ENCODE data around the gene LRRC7. TPM values are rescaled to one million over a fixed set of nuclear protein-coding genes. Genes with fewer than 3 reads are reported as not detected.
A peak's percentile ranks its signal among the peaks of the same experiment; 100 is the strongest.

The LRRC7 gene
- total and polyA plus RNA-seq, 2 experiments from 2014 or later = 1.2 TPM; not detected in 1

DNA sequence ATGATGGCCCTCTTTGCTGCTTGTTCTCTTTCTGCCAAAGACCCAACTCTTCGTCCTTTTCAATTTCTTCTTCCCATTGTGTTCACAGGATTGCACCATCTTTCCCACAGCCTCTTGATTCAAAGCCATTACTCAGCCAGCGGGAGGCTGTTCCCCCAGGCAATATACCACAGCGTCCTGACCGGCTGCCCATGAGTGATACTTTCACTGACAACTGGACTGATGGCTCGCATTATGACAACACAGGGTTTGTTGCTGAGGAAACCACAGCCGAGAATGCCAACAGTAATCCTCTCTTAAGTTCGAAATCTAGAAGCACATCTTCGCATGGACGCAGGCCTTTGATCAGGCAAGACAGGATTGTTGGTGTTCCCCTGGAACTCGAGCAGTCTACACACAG is 470.3 kb downstream of the LRRC7 start:
- Mint-ChIP-seq H3K27ac (peak overlapping the region; percentile 35; the same call in 1 of the 2 replicates), H3K4me1 (peaks cover 13% of the 10 kb centered on the region; the same call in 2 of the 3 replicates), H3K9me3 (no peaks in the 10 kb centered on the region), H3K27me3 (ENCODE audit: insufficient read depth, low read depth, poor library complexity) (no peaks in the 10 kb centered on the region), H3K4me3 (no peak overlapping the region), H3K36me3 (ENCODE audit: low read depth) (no peaks in the 10 kb centered on the region)
- TF ChIP-seq NANOG (IDR thresholded peaks at IDR 0.05; ENCODE audit: borderline replicate concordance) = no peak
- TF ChIP-seq ZNF114 (CRISPR knock-in tag; IDR thresholded peaks at IDR 0.05) = no peak
- no peak for TF ChIP-seq STAT1 (IDR thresholded peaks at IDR 0.05; ENCODE audit: unreplicated experiment)
- TF ChIP-seq, protein P1, sequence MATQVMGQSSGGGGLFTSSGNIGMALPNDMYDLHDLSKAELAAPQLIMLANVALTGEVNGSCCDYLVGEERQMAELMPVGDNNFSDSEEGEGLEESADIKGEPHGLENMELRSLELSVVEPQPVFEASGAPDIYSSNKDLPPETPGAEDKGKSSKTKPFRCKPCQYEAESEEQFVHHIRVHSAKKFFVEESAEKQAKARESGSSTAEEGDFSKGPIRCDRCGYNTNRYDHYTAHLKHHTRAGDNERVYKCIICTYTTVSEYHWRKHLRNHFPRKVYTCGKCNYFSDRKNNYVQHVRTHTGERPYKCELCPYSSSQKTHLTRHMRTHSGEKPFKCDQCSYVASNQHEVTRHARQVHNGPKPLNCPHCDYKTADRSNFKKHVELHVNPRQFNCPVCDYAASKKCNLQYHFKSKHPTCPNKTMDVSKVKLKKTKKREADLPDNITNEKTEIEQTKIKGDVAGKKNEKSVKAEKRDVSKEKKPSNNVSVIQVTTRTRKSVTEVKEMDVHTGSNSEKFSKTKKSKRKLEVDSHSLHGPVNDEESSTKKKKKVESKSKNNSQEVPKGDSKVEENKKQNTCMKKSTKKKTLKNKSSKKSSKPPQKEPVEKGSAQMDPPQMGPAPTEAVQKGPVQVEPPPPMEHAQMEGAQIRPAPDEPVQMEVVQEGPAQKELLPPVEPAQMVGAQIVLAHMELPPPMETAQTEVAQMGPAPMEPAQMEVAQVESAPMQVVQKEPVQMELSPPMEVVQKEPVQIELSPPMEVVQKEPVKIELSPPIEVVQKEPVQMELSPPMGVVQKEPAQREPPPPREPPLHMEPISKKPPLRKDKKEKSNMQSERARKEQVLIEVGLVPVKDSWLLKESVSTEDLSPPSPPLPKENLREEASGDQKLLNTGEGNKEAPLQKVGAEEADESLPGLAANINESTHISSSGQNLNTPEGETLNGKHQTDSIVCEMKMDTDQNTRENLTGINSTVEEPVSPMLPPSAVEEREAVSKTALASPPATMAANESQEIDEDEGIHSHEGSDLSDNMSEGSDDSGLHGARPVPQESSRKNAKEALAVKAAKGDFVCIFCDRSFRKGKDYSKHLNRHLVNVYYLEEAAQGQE (IDR thresholded peaks at IDR 0.05; ENCODE audit: unreplicated experiment) = no peak
- TF ChIP-seq ZNF331 (CRISPR knock-in tag; IDR thresholded peaks at IDR 0.05; ENCODE audit: low read depth) = no peak
- TF ChIP-seq, protein P2, sequence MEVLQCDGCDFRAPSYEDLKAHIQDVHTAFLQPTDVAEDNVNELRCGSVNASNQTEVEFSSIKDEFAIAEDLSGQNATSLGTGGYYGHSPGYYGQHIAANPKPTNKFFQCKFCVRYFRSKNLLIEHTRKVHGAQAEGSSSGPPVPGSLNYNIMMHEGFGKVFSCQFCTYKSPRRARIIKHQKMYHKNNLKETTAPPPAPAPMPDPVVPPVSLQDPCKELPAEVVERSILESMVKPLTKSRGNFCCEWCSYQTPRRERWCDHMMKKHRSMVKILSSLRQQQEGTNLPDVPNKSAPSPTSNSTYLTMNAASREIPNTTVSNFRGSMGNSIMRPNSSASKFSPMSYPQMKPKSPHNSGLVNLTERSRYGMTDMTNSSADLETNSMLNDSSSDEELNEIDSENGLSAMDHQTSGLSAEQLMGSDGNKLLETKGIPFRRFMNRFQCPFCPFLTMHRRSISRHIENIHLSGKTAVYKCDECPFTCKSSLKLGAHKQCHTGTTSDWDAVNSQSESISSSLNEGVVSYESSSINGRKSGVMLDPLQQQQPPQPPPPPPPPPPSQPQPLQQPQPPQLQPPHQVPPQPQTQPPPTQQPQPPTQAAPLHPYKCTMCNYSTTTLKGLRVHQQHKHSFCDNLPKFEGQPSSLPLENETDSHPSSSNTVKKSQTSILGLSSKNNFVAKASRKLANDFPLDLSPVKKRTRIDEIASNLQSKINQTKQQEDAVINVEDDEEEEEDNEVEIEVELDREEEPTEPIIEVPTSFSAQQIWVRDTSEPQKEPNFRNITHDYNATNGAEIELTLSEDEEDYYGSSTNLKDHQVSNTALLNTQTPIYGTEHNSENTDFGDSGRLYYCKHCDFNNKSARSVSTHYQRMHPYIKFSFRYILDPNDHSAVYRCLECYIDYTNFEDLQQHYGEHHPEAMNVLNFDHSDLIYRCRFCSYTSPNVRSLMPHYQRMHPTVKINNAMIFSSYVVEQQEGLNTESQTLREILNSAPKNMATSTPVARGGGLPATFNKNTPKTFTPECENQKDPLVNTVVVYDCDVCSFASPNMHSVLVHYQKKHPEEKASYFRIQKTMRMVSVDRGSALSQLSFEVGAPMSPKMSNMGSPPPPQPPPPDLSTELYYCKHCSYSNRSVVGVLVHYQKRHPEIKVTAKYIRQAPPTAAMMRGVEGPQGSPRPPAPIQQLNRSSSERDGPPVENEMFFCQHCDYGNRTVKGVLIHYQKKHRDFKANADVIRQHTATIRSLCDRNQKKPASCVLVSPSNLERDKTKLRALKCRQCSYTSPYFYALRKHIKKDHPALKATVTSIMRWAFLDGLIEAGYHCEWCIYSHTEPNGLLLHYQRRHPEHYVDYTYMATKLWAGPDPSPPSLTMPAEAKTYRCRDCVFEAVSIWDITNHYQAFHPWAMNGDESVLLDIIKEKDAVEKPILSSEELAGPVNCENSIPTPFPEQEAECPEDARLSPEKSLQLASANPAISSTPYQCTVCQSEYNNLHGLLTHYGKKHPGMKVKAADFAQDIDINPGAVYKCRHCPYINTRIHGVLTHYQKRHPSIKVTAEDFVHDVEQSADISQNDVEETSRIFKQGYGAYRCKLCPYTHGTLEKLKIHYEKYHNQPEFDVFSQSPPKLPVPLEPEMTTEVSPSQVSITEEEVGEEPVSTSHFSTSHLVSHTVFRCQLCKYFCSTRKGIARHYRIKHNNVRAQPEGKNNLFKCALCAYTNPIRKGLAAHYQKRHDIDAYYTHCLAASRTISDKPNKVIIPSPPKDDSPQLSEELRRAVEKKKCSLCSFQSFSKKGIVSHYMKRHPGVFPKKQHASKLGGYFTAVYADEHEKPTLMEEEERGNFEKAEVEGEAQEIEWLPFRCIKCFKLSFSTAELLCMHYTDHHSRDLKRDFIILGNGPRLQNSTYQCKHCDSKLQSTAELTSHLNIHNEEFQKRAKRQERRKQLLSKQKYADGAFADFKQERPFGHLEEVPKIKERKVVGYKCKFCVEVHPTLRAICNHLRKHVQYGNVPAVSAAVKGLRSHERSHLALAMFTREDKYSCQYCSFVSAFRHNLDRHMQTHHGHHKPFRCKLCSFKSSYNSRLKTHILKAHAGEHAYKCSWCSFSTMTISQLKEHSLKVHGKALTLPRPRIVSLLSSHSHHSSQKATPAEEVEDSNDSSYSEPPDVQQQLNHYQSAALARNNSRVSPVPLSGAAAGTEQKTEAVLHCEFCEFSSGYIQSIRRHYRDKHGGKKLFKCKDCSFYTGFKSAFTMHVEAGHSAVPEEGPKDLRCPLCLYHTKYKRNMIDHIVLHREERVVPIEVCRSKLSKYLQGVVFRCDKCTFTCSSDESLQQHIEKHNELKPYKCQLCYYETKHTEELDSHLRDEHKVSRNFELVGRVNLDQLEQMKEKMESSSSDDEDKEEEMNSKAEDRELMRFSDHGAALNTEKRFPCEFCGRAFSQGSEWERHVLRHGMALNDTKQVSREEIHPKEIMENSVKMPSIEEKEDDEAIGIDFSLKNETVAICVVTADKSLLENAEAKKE (CRISPR knock-in tag; IDR thresholded peaks at IDR 0.05) = no peak
- no peak for TF ChIP-seq POLR2AphosphoS5 (IDR thresholded peaks at IDR 0.05; ENCODE audit: low read depth)
- TF ChIP-seq, protein P3, sequence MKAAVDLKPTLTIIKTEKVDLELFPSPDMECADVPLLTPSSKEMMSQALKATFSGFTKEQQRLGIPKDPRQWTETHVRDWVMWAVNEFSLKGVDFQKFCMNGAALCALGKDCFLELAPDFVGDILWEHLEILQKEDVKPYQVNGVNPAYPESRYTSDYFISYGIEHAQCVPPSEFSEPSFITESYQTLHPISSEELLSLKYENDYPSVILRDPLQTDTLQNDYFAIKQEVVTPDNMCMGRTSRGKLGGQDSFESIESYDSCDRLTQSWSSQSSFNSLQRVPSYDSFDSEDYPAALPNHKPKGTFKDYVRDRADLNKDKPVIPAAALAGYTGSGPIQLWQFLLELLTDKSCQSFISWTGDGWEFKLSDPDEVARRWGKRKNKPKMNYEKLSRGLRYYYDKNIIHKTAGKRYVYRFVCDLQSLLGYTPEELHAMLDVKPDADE (IDR thresholded peaks at IDR 0.05) = no peak
- TF ChIP-seq, protein P4, sequence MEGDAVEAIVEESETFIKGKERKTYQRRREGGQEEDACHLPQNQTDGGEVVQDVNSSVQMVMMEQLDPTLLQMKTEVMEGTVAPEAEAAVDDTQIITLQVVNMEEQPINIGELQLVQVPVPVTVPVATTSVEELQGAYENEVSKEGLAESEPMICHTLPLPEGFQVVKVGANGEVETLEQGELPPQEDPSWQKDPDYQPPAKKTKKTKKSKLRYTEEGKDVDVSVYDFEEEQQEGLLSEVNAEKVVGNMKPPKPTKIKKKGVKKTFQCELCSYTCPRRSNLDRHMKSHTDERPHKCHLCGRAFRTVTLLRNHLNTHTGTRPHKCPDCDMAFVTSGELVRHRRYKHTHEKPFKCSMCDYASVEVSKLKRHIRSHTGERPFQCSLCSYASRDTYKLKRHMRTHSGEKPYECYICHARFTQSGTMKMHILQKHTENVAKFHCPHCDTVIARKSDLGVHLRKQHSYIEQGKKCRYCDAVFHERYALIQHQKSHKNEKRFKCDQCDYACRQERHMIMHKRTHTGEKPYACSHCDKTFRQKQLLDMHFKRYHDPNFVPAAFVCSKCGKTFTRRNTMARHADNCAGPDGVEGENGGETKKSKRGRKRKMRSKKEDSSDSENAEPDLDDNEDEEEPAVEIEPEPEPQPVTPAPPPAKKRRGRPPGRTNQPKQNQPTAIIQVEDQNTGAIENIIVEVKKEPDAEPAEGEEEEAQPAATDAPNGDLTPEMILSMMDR (conservative IDR thresholded peaks at IDR 0.05; ENCODE audit: low read depth in 2 of 2) = no peak
- no peak for TF ChIP-seq JUNB (IDR thresholded peaks at IDR 0.05; ENCODE audit: unreplicated experiment)
- no peak for TF ChIP-seq CREB1 (CRISPR knock-in tag; IDR thresholded peaks at IDR 0.05; ENCODE audit: low read depth)
- TF ChIP-seq EZH2 (IDR thresholded peaks at IDR 0.05; ENCODE audit: low read depth, unreplicated experiment) = no peak
- TF ChIP-seq EZH2phosphoT487 (IDR thresholded peaks at IDR 0.05; ENCODE audit: unreplicated experiment) = no peak
- Histone ChIP-seq H3K27ac (ENCODE audit: low read depth) (no peak overlapping the region), H3K4me2 (no peak overlapping the region), H3K27me3 (ENCODE audit: insufficient read depth) (no peaks in the 10 kb centered on the region), H4K20me1 (replicated peaks; ENCODE audit: insufficient read depth) (no peaks in the 10 kb centered on the region), H2AFZ (peak overlapping the region; percentile 64; the same call in 1 of the 2 replicates), H3F3A (replicated peaks; ENCODE audit: low read depth) (no peaks in the 10 kb centered on the region), H3K9me2 (ENCODE audit: insufficient read depth) (no peaks in the 10 kb centered on the region), H3K79me2 (replicated peaks; ENCODE audit: insufficient read depth) (no peaks in the 10 kb centered on the region), H3K4me3 (no peak overlapping the region), H3K4me1 (ENCODE audit: insufficient read depth) (peaks cover 18% of the 10 kb centered on the region), H3K36me3 (ENCODE audit: insufficient read depth) (no peaks in the 10 kb centered on the region)
- no peak for ATAC-seq
- no peak for DNase-seq (ENCODE audit: low spot score)
